HG03135 (cell line): ENCODE data around the gene JMJD8.

Experiments
- ATAC-seq: cut with Tn5 transposase; IDR thresholded peaks from one replicate; pipeline ENCODE4 v1.9.1; 2021; ENCODE audit warnings: mild to moderate bottlenecking, moderate library complexity; ENCODE audit not compliant: unreplicated experiment

Gene JMJD8

DNA sequence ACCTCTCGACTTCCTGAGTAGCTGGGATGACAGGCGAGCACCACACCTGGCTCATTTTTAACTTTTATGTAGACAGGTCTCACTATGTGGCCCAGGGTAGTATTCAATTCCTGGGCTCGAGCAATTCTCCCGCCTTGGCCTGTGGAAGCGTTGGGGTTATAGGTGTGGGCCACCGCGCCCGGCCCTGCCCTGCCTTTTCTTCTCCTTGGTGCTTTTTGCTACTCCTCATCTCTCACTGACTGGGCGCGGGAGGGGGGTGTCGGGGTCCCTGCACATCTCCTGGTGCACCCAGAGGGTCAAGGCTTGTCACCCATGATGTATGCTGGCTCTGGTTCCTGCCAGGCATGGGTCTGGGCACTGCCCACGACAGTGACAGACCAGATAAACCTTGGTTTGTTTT is 39.6 kb downstream of the JMJD8 start:
- no peak for ATAC-seq

DNA sequence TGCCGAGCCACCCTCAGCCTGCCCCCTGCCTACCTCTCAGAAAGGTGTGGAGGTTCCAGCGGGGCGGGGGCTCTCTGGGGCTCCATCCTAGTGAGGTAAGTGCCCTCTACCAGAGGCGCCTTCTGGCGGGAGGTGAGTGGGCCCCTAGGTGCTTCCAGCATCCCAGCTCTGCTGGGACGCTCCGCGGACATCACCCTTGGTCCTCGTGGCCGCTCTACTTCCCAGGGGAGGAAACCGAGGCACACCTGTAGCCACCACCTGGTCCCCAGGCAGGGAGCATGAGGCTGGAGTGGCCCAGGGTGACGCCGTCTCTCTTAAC is 41.1 kb downstream of the JMJD8 start:
- ATAC-seq, result no peak

DNA sequence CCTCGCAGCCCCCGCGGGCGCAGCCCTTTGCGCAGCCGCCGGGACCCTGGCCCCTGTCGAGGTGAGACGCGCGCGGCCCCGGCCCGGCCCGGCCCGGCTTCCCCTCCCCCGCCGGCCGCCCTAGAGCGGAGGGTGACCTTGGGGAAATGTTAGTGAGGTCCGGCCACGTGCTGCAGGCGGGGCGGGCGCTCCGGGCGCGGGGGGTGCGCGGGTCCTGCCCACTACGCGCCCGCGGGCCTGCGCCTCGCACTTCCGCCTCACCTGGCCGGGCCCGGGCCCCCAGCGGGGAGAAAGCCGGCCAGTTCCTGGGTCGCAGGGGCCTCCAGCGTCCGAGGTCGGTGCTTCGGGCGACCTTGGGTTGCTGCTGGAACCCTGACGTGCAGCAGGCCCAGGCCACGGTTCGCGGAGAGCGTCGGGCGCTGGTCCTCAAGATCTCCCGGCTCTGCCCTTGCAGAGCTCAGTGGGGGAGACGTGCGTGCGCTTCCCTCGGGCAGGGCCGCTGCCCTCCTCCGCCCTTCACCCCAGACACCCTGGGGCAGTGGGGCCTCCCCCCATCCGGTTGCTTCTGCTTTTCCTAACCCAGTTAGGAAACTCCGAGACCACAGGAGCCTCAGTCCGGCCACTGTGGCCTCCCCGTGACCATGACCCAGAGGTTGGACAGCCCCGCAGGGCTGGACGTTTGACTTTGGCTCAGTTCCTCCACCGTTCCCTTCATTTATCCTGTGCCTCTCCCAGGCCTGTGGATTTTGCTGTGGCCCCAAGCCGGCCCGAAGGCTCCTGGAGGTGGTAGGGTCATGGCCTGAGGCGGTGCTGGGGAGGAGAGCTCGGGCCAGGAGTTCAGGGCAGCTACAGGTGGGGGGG is 41.7 kb downstream of the JMJD8 start:
- no peak for ATAC-seq

DNA sequence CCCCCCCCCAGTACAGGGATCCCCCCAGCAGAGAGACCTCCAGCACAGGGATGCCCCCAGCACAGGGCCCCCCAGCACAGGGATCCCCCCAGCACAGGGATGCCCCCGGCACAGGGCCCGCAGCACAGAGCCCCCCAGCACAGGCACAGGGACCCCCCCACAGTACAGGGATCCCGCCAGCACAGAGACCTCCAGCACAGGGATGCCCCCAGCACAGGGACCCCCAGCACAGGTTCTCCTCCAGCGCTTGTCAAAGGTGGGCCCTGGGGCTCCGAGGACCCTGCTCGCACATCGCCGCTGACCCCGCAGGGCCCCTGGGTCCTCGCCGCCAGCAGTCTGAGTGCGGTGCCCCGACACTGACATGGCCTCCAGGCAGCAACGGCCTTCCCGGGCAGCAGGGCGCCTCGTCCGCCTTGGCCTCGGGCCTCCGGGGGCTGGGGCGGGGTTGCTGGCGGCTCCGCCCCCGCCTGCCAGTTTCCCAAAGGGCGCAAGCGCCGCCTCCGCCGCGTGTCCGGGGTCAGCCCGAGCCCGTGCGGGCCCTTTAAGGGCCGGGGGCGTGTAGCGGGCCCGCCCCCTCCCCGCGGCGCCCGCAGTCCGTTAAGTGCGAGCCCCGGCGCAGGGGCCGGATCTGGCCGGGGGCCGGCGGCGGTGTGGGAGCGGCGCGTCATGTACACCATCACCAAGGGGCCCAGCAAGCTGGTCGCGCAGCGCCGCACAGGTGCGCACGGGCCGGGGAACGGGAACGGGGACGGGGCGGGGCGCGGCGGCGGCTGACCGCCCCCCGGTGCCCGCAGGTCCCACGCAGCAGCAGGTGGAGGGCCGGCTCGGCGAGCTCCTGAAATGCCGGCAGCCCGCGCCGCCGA is 42.6 kb downstream of the JMJD8 start, which contains the start of gene MCRIP2:
Gene MCRIP2, plus strand, starts transcription at position 503 of the 863 bp plus-strand sequence. Its CDS starts 164 bp downstream, at position 667.
- ATAC-seq, result no peak

DNA sequence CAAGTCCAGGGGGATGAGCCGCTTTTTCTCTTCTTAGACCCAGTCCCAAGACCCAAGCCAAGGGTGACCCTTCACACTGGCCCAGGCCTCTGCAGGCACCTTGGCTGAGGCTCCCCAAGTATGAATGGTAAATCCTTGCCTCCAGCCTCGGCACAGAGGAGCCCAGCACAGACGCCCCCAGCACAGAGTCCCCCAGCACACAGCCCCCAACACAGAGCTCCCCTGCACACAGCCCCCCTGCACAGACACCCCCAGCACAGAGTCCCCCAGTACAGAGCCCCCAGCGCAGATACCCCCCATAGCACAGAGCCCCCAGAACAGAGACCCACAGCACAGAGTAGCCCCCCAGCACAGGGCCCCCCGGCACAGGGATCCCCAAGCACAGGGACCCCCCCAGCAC is 43.5 kb downstream of the JMJD8 start:
- no peak for ATAC-seq

DNA sequence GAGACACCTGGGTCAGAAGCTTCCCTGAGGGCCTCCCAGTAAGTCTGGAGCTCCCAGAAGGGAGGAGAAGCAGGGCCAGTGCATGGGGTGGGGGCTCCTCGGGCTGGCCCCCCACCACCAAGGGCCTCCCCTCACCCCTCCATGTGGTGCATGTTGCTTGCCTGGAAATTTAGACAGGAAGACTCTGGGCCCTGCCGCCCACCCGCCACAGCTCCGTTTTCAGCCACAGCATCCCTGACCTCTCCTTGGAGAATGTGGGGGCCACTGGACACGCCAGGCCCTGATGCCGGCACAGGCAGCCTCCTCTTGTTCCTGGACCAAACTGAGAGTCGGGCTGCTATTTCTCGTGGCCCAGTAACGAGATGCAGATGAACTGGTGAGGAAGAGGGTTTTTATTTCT is 45.3 kb downstream of the JMJD8 start:
- ATAC-seq, result no peak

DNA sequence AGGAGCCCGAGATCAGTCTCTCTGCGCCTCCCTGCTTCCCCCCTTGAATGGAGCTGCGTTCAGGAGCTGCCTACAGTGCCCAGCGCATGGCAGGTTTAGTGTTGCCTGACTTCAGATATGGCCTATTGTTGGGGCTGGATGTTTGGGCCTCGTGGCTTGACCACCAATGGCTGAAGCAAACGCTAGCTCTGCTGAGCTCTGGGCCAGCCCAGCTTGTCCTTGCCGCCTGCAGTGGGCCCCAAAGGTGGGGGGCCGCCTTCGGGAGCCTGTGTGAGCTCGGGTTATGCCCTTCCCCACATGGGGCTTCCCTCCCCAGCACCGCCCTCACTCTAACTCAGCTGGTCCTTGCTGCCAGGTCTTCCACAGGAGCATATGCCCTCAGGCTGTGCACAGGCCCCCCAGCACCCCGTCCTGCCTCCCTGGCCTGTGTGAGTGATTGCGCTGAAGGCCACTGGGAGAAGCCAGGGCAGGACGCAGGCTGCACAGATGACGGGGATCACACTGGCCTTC is 46.0 kb downstream of the JMJD8 start:
- ATAC-seq, result no peak

DNA sequence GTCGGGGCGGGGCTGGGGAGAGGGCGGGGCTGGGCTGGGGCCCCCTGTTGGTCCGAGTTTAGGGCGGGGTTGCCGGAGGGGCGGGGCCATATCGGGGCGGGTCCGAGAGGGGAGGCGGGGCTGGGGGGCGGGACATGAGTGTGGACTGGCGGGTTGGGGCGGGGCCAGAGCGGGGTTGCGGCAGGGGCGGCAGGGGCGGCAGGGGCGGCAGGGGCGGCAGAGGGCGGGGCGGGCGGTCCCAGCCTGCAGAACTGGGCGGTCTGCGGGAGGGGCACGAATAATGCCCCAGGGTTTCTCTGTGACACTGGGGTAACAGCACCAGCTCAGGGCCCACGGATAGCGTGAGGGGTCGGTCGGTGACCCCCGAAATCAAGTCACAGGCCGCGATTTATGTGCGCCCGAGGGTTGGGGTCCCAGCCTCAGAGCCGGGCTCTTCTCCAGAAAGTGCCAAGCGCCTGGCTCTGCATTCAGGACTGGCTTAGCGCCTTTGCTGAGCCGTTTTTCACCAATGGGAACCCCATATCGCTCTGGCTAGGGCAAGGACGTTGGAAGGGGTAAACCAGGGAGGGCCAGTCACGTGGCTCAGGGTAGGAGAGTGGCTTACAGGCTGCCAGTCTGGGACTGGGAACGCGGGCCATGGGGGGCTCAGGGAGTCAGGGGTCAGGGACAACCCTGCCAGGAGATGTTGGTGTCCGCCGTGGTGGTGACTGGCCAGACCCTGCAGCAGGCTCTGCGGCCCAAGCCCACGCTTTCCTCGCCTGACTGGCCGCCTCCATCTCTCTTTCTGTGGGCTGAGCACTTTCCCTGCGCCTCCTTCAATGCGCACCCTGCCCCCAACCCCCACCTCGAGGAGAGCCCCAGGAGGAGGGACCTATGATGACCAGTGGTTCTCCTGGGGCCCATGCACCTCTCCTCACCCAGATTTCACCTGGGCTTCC is 46.8 kb downstream of the JMJD8 start:
- no peak for ATAC-seq

DNA sequence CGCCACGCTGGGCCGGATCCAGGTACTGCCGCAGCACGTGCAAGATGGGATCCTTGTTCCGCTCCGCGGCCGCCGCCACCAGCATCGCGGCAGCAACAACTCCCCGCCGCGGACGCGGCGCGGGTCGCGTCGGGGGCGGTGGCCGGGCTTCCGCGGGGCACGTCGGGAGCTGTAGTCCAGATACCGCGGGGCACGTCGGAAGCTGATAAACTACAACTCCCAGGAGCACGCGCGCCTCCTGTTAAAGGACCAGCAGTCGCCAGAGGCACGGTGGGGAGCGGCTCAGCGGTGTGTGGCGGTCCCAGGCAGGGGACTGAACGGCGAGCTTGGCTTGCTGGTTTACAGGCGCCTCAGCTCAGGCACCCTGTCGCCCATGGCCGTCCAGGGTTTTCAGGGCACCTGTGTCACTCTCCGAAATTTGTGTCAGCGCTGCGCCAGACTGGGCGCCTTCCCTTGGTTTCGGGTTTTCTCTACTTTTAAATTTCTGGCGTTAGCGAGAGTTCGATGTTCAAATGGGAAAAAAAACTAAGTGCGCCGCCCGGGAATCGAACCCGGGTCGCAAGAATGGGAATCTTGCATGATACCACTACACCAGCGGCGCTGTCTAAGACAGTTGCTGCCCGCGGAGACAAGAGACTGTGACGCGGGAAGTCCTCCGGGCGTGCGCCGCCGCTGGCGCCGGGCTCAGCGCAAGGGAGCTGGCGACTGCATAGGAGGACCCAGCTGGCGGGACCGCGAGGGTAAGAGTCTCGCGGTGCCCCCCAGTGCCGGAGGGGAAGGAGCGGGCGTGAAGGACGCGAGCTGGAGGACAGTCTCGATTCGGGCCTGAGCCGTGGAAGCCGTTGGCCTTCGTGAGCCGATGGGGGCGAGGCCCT is 47.7 kb downstream of the JMJD8 start, which contains the start of gene METTL26:
Gene METTL26, minus strand, starts transcription at position 100 of the 875 bp plus-strand sequence. Its CDS starts 15 bp downstream, at position 85.
- ATAC-seq, result peak; percentile 69

DNA sequence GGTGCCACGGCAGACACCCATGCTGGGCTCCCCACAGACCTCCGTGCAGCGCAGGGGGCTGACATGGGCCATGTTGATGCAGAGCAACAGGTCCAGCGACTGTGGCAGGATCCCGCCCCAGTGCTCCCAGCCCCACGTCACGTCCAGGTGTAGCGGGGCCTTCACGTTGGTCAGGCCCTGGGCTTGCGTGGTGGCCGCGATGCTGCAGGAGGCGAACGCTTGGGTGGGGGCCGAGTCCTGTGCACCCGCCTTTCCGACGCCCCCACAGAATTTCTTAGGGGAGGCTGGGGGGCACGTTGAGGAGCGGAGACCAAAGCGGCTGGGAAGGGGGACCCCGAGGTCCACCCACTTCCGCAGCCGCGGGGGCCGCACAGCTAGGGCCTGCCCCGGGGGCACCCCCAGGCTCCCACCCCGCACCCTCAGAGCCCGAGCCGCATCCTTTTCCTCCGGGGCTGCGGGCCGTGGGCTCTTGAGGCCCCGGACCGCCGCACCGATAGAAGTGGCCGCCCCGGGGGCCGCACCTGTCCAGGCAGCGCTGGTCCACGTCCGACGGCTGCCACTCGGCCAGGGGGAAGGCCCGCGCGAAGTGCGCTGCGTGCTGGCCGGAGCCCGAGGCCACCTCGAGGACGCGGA is 48.4 kb downstream of the JMJD8 start:
- ATAC-seq, result no peak

DNA sequence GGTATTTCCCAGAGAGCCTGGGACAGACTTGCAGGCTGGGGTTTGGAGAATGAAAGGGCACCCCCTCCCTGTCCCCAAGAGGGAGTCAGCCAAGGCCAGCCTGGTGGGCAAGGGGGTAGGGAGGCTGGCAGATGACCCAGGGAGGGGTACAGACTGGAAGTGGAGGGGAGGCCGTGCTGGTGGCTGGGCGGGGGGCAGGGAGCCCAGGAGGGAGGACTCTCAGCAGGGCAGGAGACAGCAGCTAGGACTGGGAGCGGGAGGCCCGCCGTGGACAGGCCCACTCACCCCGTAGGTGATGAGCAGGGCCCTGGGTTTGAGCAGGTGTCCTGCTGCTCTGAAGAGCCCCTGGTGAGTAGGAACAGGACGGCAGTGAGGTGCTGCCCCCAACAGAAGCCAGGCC is 49.1 kb downstream of the JMJD8 start:
- ATAC-seq, result no peak

DNA sequence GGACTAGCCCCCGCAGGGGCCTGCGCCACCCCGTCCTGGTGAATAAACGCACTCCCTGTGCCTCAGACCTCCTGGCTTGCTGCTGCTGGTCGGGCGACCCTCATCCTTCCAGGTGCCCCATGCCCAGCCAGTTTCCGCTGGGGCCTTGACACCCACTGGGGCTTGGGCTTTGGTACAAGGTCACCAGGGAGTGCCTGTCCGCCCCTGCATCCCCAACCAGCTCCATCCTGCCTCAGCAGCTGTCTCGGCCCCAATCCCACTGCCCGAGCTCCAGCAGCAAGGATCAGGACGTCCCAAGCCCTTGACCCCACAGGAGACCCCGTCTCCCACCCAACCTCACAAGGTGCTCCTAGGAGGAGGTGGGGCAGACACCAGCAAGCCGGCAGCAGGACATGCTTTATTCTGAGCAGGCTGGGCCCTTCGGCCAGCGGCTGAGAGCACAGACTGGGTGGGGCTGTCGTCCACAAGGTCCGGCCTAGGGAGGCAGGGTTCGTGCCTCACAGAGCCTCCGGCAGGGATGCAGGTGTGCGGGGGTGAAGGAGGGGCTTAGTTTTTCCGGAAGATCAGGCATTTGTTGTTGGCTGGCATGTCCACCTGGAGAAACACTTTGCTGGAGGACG is 50.0 kb downstream of the JMJD8 start:
- no peak for ATAC-seq

DNA sequence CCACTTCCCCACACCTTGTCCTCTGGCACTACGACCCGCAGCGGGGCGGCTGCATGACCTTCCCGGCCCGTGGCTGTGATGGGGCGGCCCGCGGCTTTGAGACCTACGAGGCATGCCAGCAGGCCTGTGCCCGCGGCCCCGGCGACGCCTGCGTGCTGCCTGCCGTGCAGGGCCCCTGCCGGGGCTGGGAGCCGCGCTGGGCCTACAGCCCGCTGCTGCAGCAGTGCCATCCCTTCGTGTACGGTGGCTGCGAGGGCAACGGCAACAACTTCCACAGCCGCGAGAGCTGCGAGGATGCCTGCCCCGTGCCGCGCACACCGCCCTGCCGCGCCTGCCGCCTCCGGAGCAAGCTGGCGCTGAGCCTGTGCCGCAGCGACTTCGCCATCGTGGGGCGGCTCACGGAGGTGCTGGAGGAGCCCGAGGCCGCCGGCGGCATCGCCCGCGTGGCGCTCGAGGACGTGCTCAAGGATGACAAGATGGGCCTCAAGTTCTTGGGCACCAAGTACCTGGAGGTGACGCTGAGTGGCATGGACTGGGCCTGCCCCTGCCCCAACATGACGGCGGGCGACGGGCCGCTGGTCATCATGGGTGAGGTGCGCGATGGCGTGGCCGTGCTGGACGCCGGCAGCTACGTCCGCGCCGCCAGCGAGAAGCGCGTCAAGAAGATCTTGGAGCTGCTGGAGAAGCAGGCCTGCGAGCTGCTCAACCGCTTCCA is 50.6 kb downstream of the JMJD8 start:
- no peak for ATAC-seq

DNA sequence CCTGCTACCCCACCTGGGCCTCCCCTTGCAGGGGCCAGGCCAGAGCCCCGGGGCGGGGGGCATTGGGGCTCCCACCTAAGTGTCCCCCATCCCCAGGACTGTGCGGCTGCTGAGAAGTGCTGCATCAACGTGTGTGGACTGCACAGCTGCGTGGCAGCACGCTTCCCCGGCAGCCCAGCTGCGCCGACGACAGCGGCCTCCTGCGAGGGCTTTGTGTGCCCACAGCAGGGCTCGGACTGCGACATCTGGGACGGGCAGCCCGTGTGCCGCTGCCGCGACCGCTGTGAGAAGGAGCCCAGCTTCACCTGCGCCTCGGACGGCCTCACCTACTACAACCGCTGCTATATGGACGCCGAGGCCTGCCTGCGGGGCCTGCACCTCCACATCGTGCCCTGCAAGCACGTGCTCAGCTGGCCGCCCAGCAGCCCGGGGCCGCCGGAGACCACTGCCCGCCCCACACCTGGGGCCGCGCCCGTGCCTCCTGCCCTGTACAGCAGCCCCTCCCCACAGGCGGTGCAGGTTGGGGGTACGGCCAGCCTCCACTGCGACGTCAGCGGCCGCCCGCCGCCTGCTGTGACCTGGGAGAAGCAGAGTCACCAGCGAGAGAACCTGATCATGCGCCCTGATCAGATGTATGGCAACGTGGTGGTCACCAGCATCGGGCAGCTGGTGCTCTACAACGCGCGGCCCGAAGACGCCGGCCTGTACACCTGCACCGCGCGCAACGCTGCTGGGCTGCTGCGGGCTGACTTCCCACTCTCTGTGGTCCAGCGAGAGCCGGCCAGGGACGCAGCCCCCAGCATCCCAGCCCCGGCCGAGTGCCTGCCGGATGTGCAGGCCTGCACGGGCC is 51.4 kb downstream of the JMJD8 start:
- no peak for ATAC-seq

DNA sequence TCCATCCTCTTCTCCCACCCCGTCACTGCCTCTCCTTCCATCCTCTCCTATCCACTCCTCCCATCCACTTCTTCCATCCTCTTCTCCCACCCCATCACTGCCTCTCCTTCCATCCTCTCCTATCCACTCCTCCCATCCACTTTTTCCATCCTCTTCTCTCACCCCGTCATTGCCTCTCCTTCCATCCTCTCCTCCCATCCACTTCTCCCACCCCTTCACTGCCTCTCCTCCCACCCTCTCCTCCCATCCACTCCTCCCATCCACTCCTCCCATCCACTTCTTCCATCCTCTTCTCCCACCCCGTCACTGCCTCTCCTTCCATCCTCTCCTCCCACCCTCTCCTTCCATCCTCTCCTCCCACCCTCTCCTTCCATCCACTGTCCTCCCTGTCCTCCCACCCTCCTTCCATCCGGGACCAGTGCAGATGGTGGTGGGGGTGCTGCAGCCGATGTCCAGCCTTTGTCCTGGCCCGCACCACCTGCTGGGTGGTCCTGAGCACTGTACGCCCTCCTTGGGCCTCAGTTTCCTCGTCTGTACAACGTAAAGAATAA is 52.3 kb downstream of the JMJD8 start:
- ATAC-seq, result no peak
